SK-N-SH (cell line): ENCODE data around the gene LENG1. TPM values are rescaled to one million over a fixed set of nuclear protein-coding genes. Genes with fewer than 3 reads are reported as not detected.

Source experiments
- CTCF ChIA-PET: fragments of 300-600, 350-600 bp; formaldehyde crosslinking; extraction: SDS; loops from one replicate; lab custom pipeline; 2021; lab: Yijun Ruan, JAX
- POLR2A ChIA-PET: fragments of 350-600 bp; sonication (Branson Sonifier 250); formaldehyde crosslinking; extraction: SDS; loops from one replicate; lab custom pipeline; 2020; ENCODE audit warnings: antibody characterized with exemption, inconsistent platforms; lab: Yijun Ruan, JAX
- DNase-seq: peaks from one replicate; pipeline ENCODE4 v3.0.0; 2012
- H2AFZ ChIP-seq: fragments of 200-600 bp; sonication (generic); 2 replicates; pipeline ENCODE4 v1.8.1; 2016; ENCODE audit warnings: antibody characterized with exemption, mild to moderate bottlenecking, low read depth
- H3F3A ChIP-seq: fragments of 200-600 bp; sonication (generic); replicated peaks from 2 replicates; pipeline ENCODE3; 2016; ENCODE audit warnings: antibody characterized with exemption, mild to moderate bottlenecking; ENCODE audit not compliant: insufficient read depth
- H3K27ac ChIP-seq, 2 experiments: fragments of 200-500 bp in 1 of 2; fragments of 200-600 bp in 1 of 2; sonication (Bioruptor generic) in 1 of 2; sonication (generic), shearing (Covaris generic) in 1 of 2; 2 replicates each; pipeline versions ENCODE4 v1.5.1 to v1.6.1; 2014 to 2016; ENCODE audit warnings: low read depth in 2 of 2, inconsistent platforms in 1 of 2, low read length in 1 of 2, mild to moderate bottlenecking in 1 of 2, mixed read lengths in 1 of 2
- H3K27me3 ChIP-seq: fragments of 200-600 bp; sonication (generic), shearing (Covaris generic); 2 replicates; pipeline ENCODE4 v1.6.1; 2016; ENCODE audit warnings: mixed run types; ENCODE audit not compliant: insufficient read depth
- H3K36me3 ChIP-seq, 2 experiments: fragments of 200-500 bp in 1 of 2; fragments of 200-600 bp in 1 of 2; sonication (Bioruptor generic) in 1 of 2; sonication (generic) in 1 of 2; replicated peaks in 1 of 2; 2 replicates each; pipeline versions ENCODE3 to v1.5.1; 2014 to 2016; ENCODE audit warnings: low read length in 1 of 2, mild to moderate bottlenecking in 1 of 2; ENCODE audit not compliant: insufficient read depth in 2 of 2, control insufficient read depth in 1 of 2
- H3K4me1 ChIP-seq, 2 experiments: fragments of 200-500 bp in 1 of 2; fragments of 200-600 bp in 1 of 2; sonication (Bioruptor generic) in 1 of 2; sonication (generic), shearing (Covaris generic) in 1 of 2; 2 replicates each; pipeline versions ENCODE4 v1.5.1 to v1.6.1; 2014 to 2016; ENCODE audit warnings: low read depth in 1 of 2, low read length in 1 of 2, mixed run types in 1 of 2; ENCODE audit not compliant: insufficient read depth in 2 of 2, control insufficient read depth in 1 of 2
- H3K4me2 ChIP-seq: fragments of 200-600 bp; sonication (generic), shearing (Covaris generic); 2 replicates; pipeline ENCODE4 v1.6.1; 2017; ENCODE audit warnings: mixed run types
- H3K4me3 ChIP-seq, 2 experiments: fragments of 200-500 bp in 1 of 2; fragments of 200-600 bp in 1 of 2; sonication (Bioruptor generic) in 1 of 2; sonication (generic), shearing (Covaris generic) in 1 of 2; 2 replicates each; pipeline versions ENCODE4 v1.5.1 to v1.8.1; 2014 to 2016; ENCODE audit warnings: low read depth in 2 of 2, inconsistent platforms in 1 of 2, low read length in 1 of 2, mild to moderate bottlenecking in 1 of 2, mixed read lengths in 1 of 2, moderate library complexity in 1 of 2
- H3K79me2 ChIP-seq: fragments of 200-600 bp; sonication (generic); 2 replicates; pipeline ENCODE4 v1.8.1; 2017; ENCODE audit warnings: mild to moderate bottlenecking; ENCODE audit not compliant: insufficient read depth
- H3K9ac ChIP-seq: fragments of 200-600 bp; sonication (generic); 2 replicates; pipeline ENCODE4 v1.6.1; 2017; ENCODE audit warnings: mixed run types
- H3K9me2 ChIP-seq: fragments of 200-600 bp; sonication (generic); 2 replicates; pipeline ENCODE4 v1.6.1; 2017; ENCODE audit warnings: mixed run types
- H3K9me3 ChIP-seq: fragments of 200-600 bp; sonication (generic); 2 replicates; pipeline ENCODE4 v1.6.1; 2017; ENCODE audit warnings: mixed run types, mild to moderate bottlenecking, moderate library complexity
- H4K20me1 ChIP-seq: fragments of 200-600 bp; sonication (generic); 2 replicates; pipeline ENCODE4 v1.6.1; 2017; ENCODE audit warnings: mild to moderate bottlenecking, mixed run types; ENCODE audit not compliant: insufficient read depth
- CHD2 ChIP-seq: fragments of 150-350 bp; IDR thresholded peaks from 2 replicates; pipeline ENCODE4 v1.6.1; 2018; ENCODE audit warnings: low read length; ENCODE audit not compliant: partially characterized antibody
- CTCF ChIP-seq: fragments of 200-600 bp; sonication (generic); IDR thresholded peaks from 2 replicates; pipeline ENCODE4 v1.6.1; 2017; ENCODE audit warnings: antibody characterized with exemption, mild to moderate bottlenecking, moderate library complexity
- ELF1 ChIP-seq: IDR thresholded peaks from 2 replicates; pipeline ENCODE4 v1.4.0; 2012
- FOXJ3 ChIP-seq: sonication (generic); formaldehyde crosslinking; IDR thresholded peaks from 2 replicates; pipeline ENCODE4 v1.5.1; 2020; ENCODE audit warnings: mild to moderate bottlenecking, missing genetic modification reagents
- FOXM1 ChIP-seq: IDR thresholded peaks from 2 replicates; pipeline ENCODE4 v1.4.0; 2012; ENCODE audit warnings: low read depth, mild to moderate bottlenecking
- NFIC ChIP-seq: IDR thresholded peaks from 2 replicates; pipeline ENCODE4 v1.4.0; 2012; ENCODE audit warnings: borderline replicate concordance
- PBX3 ChIP-seq: IDR thresholded peaks from 2 replicates; pipeline ENCODE4; 2012
- RAD21 ChIP-seq: IDR thresholded peaks from 2 replicates; pipeline ENCODE4 v1.6.1; 2012; ENCODE audit warnings: mild to moderate bottlenecking, low read length
- RCOR1 ChIP-seq: fragments of 150-350 bp; IDR thresholded peaks from 2 replicates; pipeline ENCODE4 v1.6.1; 2017; ENCODE audit warnings: antibody characterized with exemption, low read length
- RXRA ChIP-seq: IDR thresholded peaks from 2 replicates; pipeline ENCODE4 v1.4.0; 2012; ENCODE audit warnings: low read depth, mild to moderate bottlenecking, borderline replicate concordance
- SMC3 ChIP-seq: IDR thresholded peaks from 2 replicates; pipeline ENCODE4 v1.6.1; 2012; ENCODE audit warnings: low read depth, low read length, improper control_type of control experiment
- TEAD4 ChIP-seq: IDR thresholded peaks from 2 replicates; pipeline ENCODE4 v1.4.0; 2012; ENCODE audit warnings: mild to moderate bottlenecking, borderline replicate concordance; ENCODE audit not compliant: insufficient read depth
- USF2 ChIP-seq: fragments of 150-350 bp; IDR thresholded peaks from 2 replicates; pipeline ENCODE4 v1.6.1; 2017; ENCODE audit warnings: antibody characterized with exemption, low read length, low read depth, borderline replicate concordance
- ZBTB33 ChIP-seq: IDR thresholded peaks from 2 replicates; pipeline ENCODE4 v1.4.0; 2012; ENCODE audit warnings: low read depth, borderline replicate concordance
- WGBS: methylation state at CpG from one replicate; pipeline ENCODE4 v1.1.6; 2017; ENCODE audit warnings: low lambda C conversion rate; 5-methylcytosine and 5-hydroxymethylcytosine counted together
- polyA plus RNA-seq, 3 experiments: library from polyadenylated mRNA; depleted of rRNA; stranded (reverse); fragments of >200 nt; gene quantifications; 2 replicates each; pipeline ENCODE4 v1.2.3, GENCODE V29; 2012

Gene LENG1
- polyA plus RNA-seq, 1 of the 3 experiments (the other 2 are of a cell fraction), result 11.4 TPM

GRCh38 chr19:54168174-54168917 lies 8.8 kb upstream of the LENG1 start:
- ChIA-PET POLR2A (no interaction called here), CTCF (interaction anchor here (0.7 to 2.9 kb wide), 11 partner anchors 9 to 66 kb away, joined by 3 to 13 read pairs (median 5); partner anchors contain the start of genes CNOT3, LENG1 and MBOAT7)
- Histone ChIP-seq H3K4me2 (no peak overlapping the region), H3K79me2 (no peaks in the 10 kb centered on the region), H3K9ac (no peak overlapping the region), H2AFZ (no peak overlapping the region), H3K36me3 (no peaks in the 10 kb centered on the region), H3K9me3 (no peaks in the 10 kb centered on the region), H3K27ac (no peak overlapping the region), H3K27me3 (no peaks in the 10 kb centered on the region), H3F3A (no peaks in the 10 kb centered on the region)
- peak; percentile 97 for DNase-seq
- TF ChIP-seq RAD21, result peak; percentile 73
- TF ChIP-seq CTCF, result peak; percentile 82
- TF ChIP-seq SMC3, result peak; percentile 75
- no peak for TF ChIP-seq ZBTB33
- no peak for TF ChIP-seq RCOR1
- TF ChIP-seq, all 33 proteins: peak for 3
- Histone ChIP-seq H3K4me3 (peak overlapping the region in 1 of 2 experiments; percentile 51; a peak in 1 of 4 replicates), H3K9me2 (no peaks in the 10 kb centered on the region), H4K20me1 (no peaks in the 10 kb centered on the region), H3K4me1 (peaks cover 5 to 6% of the 10 kb centered on the region in 2 experiments; a peak in 2 of 4 replicates)
- WGBS, result 4% methylated on average over 14 of the region's 25 CpGs

GRCh38 chr19:54165222-54165621 lies 5.7 kb upstream of the LENG1 start:
- ChIA-PET POLR2A (no interaction called here), CTCF (interaction anchor here (1.6 kb wide), 1 partner anchor 67 kb away, joined by 5 read pairs; no protein-coding TSS in a partner anchor)
- Histone ChIP-seq H3K4me2 (no peak overlapping the region), H3K79me2 (peaks cover 9% of the 10 kb centered on the region; the same call in 1 of the 2 replicates), H3K4me1 (peaks cover 0 to 11% of the 10 kb centered on the region in 2 experiments; a peak in 1 of 4 replicates), H3K9ac (no peak overlapping the region), H3K9me2 (no peaks in the 10 kb centered on the region), H4K20me1 (no peaks in the 10 kb centered on the region), H3K27ac (no peak overlapping the region), H3K27me3 (no peaks in the 10 kb centered on the region), H3F3A (no peaks in the 10 kb centered on the region), H3K36me3 (no peaks in the 10 kb centered on the region), H2AFZ (no peak overlapping the region), H3K4me3 (no peak overlapping the region), H3K9me3 (no peaks in the 10 kb centered on the region)
- no peak for DNase-seq
- WGBS, result 85% methylated on average over 25 of the region's 25 CpGs
- TF ChIP-seq RCOR1, result no peak
- TF ChIP-seq USF2, result no peak
- TF ChIP-seq ELF1, result no peak
- TF ChIP-seq ZBTB33, result no peak
- no peak for TF ChIP-seq TEAD4
- no peak for TF ChIP-seq FOXM1
- TF ChIP-seq PBX3, result no peak
- no peak for TF ChIP-seq CTCF
- TF ChIP-seq RXRA, result no peak
- no peak for TF ChIP-seq CHD2
- TF ChIP-seq FOXJ3, result no peak
- no peak for TF ChIP-seq NFIC
- no peak for TF ChIP-seq SMC3
